GM23338 (cell line): ENCODE measurements around the gene SLC37A4.

Source experiments
- CREB1 ChIP-seq: fragments of 250-450 bp; sonication (Bioruptor Pico); IDR thresholded peaks from 2 replicates; pipeline ENCODE4 v1.5.0; 2020; ENCODE audit warnings: low read depth, mild to moderate bottlenecking, moderate library complexity
- CTCF ChIP-seq, 2 experiments: fragments of 200-600 bp in 1 of 2; sonication (generic) in 1 of 2; conservative IDR thresholded peaks; 2 replicates each; pipeline versions ENCODE4 v1.5.1 to v1.6.1; 2016 to 2017; ENCODE audit warnings: antibody characterized with exemption in 2 of 2, low read depth in 2 of 2, mild to moderate bottlenecking in 2 of 2, moderate library complexity in 1 of 2
- EZH2 ChIP-seq: fragments of 200-600 bp; sonication (generic); IDR thresholded peaks from one replicate; pipeline ENCODE4 v1.8.0; 2017; ENCODE audit warnings: antibody characterized with exemption, mild to moderate bottlenecking, low read depth; ENCODE audit not compliant: unreplicated experiment
- EZH2phosphoT487 ChIP-seq: fragments of 200-600 bp; sonication (generic); IDR thresholded peaks from one replicate; pipeline ENCODE4 v1.8.1; 2018; ENCODE audit warnings: antibody characterized with exemption; ENCODE audit not compliant: unreplicated experiment
- JUNB ChIP-seq: IDR thresholded peaks from one replicate; pipeline ENCODE4 v1.6.1; 2016; ENCODE audit warnings: antibody characterized with exemption; ENCODE audit not compliant: unreplicated experiment
- POLR2AphosphoS5 ChIP-seq: IDR thresholded peaks from 2 replicates; pipeline ENCODE4 v1.6.1; 2016; ENCODE audit warnings: antibody characterized with exemption, low read depth
- REST ChIP-seq: IDR thresholded peaks from one replicate; pipeline ENCODE4 v1.6.1; 2018; ENCODE audit warnings: antibody characterized with exemption; ENCODE audit not compliant: unreplicated experiment
- ZNF331 ChIP-seq: fragments of 250-450 bp; sonication (Bioruptor Pico); IDR thresholded peaks from 2 replicates; pipeline ENCODE4 v1.5.0; 2020; ENCODE audit warnings: low read depth, mild to moderate bottlenecking, moderate library complexity

- TF ChIP-seq CTCF (conservative IDR thresholded peaks at IDR 0.05; ENCODE audit: low read depth in 2 of 2) (no peak), REST (no peak), EZH2phosphoT487 (no peak), EZH2 (no peak), CREB1 (no peak), POLR2AphosphoS5 (no peak), JUNB (no peak), ZNF331 (CRISPR knock-in tag) (no peak)
Observed at GRCh38 chr11:119028346-119029068, 2.2 kb downstream of the SLC37A4 start.
